Measurements from ENCODE around the gene ARGLU1.

- TF ChIP-seq CTCF (conservative IDR thresholded peaks at IDR 0.05; ENCODE audit: low read depth, low read length), result no peak
- TF ChIP-seq EZH2 (IDR thresholded peaks at IDR 0.05; ENCODE audit: low read length, unreplicated experiment), result no peak
Measured at GRCh38 chr13:106562301-106562700, 5.6 kb downstream of the ARGLU1 start.

Data from PC-3 (cell line).